HG03558 (cell line): ENCODE data around the gene GABRR3.

ENCODE experiments used
- ATAC-seq: cut with Tn5 transposase; IDR thresholded peaks from one replicate; pipeline ENCODE4 v1.9.1; 2021; ENCODE audit warnings: moderate number of reproducible peaks; ENCODE audit not compliant: unreplicated experiment; ENCODE audit errors: extremely low read depth

The GABRR3 gene

DNA sequence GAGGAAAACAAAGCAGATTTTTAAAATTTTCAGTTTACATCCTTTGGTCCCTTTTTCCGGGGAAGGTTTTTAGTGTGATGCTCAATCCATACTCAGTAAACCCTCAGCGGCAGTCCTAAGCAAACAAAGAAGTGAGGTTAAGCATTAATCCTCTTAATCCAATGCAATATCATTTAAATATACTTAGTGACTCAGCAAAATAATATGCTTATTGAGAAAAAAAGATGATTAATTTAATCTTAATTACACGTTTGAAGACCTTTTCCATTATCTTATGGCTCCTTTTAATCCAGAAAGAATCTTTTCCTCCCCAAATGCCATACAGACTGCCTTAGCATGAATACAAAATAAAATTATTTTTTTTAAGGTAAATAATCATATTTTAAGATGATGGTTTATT is at the start of gene GABRR3:
GABRR3 (minus strand) TSS at position 108 of the 400 bp plus-strand sequence. CDS start 328 bp downstream, outside the sequence.
- ATAC-seq, result no peak

DNA sequence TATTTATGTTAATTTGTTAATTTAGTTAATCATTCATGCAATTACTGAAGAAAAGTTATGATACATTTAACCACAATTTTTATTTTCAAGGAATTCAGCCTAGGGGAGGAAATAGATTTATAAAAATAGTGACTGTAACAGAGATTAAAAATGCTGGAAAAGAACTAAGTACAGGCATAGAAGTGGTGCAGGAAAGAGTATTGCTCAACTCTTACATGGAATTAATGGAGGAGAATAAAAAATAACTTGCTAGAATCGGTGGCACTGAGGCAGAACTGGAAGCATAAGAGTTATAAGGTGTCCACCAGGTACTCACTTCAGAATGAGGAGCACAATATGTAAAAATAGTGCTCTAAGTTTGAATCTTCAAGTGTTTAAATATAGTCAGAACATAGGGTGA is 38.4 kb upstream of the GABRR3 start:
- no peak for ATAC-seq

DNA sequence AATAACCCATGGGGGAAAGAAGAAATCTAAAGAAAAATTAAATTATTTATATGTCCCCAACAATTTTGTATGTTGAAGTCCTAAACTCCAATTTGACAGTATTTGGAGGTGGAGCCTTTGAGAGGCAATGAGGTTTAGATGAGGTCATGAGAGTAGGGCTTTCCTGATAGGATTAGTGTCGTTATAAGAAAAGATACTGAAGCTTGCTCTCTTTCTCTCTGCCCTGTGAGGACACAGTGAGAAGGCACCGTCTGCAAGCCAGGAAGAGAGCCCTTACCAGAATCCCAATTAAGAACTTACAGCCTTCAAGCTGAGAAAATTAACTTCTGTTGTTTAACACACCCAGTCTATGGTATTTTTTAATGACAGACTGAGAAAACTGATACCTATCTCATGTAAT is 35.7 kb upstream of the GABRR3 start:
- ATAC-seq, result no peak

DNA sequence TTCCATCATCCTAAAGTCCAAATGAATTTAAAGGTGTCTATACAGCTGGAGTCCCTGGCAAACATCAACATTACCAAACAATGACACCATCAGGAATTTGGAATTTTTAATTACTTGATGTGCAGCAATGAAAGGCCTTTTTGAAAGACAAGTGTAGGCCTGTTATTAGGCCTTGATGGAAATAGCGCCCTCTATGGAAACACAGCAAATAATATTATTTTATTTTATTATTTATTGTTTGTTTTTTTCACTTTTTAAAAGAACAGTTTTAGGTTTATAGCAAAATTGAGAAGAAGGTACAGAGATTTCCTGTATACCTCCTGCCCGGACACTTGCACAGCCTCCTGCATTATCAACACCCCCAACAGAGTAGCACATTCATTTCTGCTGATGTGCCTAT is 33.7 kb upstream of the GABRR3 start:
- no peak for ATAC-seq

DNA sequence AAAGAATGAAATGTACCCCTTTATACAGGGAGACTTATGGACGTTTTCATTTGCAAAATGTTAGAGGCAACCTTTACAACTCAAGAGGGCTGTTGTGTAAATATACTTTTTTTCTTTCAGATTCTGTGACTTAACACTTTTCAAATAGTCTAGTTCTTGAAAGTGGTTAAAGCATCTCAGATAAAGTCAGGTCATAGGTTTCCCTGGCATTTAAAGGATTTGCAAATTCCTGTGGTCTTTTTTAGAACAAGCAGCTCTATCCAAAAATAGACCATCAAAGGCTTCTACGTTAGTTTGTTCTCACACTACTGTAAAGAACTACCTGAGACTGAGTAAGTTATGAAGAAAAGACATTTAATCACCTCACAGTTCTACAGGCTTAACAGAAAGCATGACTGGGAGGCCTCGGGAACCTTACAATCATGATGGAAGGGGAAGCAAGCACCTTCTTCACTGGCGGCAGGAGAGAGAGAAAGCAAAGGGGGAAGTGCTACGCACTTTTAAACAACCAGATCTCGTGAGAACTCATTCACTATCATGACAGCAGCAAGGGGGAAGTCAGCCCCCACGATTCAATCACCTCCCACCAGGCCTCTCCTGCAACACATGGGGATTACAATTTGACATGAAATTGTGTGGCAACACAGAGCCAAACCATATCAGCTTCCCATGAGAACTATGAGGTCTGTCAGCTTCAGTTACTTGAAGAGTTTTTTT is 23.3 kb upstream of the GABRR3 start:
- no peak for ATAC-seq

DNA sequence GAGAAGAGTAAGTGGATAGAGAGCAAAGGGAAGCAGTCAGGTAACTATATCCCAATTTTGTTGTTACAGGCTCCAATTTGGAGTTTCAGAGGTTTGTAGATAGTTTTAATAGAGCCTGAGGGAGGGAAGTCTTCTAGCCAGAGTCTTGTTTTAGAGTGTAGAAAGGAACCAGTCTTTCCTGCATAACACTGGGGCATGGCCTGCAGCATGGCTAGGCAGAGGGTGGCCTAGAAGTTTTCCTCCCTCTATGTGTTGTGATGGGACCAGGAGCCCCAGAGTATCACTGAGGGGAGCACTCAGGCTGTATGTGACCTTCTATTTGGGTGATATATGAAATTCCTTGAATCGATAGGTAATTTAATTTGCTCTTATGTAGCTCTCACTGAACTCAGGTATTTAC is 22.5 kb upstream of the GABRR3 start:
- no peak for ATAC-seq

DNA sequence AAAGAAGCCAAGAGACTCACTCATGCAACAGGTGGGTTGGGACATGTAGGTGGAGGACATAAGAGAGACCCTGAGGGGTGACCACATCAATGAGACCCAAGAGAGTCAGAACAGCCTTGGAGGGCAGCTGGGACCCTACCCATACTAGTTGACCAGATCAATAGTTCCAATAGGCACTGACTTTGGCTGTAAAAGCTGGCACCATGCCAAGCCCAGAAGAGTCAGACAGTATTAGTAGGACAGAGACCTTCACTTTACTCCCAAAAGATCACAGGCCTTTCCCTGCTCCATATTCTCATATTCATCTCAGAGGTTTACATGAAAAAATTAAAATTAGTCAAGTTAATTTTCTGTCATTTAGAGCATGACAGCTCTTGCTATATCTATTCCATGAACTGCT is 20.9 kb upstream of the GABRR3 start:
- ATAC-seq, result no peak

DNA sequence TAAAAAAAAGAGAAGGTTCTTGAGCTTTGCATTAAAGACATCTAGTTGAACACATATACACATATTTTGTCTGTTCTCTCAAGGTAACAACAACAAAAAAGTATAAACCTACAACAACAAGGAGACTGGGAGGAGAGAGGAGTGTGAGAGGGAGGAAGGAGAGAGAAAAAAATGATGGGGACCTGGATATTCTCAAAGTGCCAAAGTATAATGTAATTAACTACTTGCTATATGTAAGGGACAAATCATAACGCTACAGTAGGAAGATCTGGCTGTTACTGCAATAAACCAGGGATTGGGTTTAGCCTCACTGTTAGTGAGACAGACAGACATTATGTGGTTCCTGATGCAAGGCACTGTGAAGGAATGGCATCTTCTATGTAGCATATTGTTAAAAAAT is 14.2 kb upstream of the GABRR3 start:
- ATAC-seq, result no peak

DNA sequence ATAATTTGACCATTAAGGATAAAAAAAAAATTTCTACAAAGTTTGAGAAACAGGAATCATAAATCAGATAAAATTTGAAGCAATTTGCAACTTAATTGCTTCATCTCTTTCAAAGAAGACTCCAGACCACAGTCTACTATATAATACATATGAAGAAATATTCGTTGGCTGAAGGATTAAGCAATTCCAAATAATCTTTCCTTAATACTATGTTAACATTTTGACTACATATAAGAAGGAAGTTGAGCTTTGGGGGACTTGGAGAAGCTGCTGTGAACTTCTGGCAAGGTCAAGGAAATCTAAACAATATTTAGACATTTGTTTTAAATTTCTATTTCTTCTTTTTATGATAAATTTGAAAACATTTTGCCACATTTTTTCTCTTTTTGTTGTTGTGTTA is 13.5 kb upstream of the GABRR3 start:
- no peak for ATAC-seq

DNA sequence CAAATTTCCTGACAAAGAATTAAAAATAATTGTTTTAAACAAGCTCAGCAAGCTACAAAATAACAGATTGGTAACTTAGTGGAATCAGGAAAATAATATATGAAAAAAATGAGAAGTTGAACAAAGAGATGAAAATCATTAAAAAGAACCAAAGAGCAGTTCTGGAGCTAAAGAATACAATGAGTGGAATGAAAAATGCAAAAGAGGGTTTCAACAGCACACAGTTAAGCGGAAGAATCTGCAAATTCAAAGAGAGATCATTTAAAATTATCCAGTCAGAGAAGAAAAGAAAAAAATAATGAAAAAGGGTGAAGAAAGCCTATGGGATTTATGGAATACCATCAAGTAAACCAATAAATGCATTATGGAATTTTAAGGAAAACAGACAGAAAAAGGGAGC is 6.2 kb upstream of the GABRR3 start:
- no peak for ATAC-seq

DNA sequence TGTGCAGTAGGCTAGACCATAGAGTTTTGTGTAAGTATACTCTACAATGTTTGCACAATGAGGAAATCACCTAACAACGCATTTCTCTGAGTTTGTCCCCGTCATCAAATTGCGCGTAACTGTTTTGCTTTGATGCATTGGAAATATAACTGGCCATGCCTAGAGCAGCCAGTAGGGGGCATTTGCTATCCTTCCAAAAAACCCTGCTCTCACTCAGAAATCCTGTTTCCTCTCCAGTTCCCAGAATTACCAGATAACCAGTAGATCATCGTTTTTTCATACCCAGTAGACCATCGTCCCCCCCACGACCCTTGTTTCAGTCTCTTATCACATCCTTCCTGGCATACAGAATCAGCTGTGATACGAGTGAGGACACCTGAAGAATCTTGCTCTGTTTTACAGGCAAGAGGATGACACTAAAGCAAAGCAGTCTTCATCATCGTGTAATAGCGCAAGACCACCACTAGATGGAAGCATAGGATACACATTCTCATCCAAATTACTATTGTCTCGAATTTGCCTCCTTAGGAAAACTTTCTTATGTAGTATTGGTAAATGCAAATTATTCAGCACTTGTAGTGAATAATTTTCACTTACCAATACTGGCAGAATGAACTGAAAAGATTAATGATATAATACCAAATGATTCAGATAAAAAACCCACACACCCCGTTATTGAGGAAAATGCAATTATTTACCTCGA is 4.4 kb upstream of the GABRR3 start:
- peak; percentile 88 for ATAC-seq

DNA sequence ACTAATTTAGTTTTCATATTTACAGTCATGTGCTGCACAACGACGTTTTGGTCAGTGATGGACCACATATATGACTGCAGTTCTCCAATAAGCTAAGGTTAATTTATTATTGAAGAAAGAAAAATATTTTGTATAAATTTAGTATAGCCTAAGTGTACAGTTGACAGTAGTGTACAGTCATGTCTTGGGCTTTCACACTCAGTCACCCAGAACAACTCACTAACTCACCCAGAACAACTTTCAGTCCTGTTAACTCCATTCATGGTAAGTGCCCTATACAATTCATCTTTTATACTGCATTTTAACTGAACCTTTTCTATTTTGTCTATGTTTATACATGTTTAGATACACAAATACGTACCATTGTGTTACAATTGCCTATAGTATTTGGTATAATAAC is 3.8 kb upstream of the GABRR3 start:
- ATAC-seq, result no peak

DNA sequence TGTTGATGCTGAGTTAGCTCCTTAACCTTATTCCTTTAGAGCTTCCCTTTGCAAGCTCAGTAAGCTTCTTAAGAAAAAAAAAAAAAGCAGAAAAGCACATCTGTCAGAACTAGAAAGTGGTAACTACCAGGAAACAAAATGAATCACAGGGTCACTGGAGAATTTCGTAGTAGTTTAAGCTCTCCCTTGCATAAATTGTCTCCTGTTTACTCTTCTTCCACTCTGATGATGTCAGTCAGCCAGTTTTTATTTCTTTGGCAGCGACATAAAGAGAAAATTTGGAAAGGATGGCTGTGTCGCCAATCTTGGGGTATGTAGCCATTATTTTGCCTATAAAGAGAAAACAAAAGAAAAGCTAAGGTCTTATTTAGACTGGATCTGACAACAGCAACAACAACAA is 3.2 kb upstream of the GABRR3 start:
- ATAC-seq, result no peak

DNA sequence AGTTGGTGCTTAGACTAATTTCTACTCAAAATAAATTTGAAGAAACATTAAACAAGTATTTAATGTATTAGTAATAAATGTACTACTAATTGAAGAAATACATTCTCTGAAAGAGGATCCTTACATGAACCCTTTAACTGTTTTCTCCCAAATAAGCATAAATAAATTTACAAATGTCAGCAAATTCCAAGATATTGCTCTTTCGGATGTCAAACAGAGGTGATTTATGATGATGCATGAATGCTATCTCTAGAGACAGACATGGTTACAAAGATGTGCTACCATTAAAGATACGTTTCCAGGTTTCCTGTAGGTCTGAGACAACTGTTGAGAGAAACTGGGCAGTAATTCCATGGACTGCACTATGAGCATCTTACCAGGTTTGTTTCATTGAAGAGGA is 629 bp downstream of the GABRR3 start:
- no peak for ATAC-seq

DNA sequence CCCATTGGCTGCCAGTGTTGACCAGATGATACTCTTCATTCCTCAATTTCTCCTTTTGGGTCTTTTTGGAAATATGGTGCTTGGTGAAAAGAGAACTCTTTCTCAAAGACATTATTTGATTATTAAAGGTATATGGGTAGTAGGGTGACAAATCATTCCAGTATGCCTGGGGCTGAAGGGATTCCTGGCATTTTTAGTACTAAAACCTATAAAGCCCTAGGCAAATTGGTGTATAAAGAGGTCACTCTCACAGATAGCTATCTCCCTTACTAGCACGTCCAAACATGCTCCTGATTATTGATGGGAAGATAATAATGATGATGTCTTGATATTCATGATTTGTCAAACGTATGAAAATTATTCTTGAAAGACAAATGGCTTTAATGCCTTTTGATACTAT is 1.1 kb downstream of the GABRR3 start:
- ATAC-seq, result no peak

DNA sequence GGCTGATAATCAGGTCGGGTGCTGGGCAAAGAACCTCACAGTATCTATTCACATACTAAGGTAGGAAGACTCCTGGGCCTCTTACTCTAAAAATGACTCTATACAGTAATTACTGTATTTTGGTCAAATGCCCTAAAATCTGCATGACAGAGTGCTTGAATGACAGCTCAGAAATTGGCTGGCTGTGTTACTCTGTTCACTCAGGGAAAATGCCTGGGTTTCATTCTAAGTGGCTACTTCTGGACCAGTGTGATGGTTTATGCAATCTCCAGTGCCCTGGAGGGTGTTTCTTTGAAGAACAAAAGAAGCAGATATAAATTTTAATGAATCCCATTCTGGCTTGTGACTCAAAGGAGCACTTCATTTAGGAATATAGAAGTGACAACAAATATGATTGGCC is 2.2 kb downstream of the GABRR3 start:
- no peak for ATAC-seq

DNA sequence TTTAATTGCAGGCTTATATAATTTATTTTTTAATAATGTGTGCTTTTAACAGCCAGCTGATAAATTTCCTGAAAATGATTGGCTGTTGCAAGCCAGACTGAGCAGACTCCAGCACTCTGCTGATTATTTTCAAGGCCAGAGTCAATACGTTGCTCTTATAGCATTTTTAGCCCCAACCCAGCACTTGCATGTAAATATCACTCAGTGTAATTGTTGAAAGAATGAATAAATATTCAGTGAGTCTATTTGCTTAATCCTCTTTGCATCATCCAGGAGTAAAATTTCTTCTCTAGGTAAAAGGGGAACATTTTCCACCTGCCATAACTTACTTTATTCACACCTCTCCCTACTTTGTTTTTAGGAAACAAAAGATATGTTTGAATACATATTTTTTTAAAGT is 2.9 kb downstream of the GABRR3 start:
- no peak for ATAC-seq

DNA sequence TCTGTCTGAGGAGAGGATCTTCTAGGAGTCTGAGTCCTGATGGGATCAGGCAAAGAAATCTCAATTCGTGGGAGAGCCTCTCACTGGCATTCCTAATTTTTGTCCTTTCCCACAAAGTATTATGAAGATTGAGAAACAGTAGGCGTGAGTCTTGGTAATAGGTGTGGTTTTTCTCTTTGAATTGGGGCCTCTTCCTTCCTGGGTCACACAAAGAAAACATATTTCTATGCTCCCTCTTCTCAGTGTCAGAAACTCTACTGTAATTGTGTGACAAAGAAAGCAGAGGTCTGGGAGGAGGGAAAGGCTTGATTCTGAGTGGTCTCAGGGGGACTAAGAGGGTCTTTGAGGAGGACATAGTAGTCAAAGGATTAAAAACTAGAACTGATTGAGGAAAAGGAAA is 6.0 kb downstream of the GABRR3 start:
- ATAC-seq, result no peak

DNA sequence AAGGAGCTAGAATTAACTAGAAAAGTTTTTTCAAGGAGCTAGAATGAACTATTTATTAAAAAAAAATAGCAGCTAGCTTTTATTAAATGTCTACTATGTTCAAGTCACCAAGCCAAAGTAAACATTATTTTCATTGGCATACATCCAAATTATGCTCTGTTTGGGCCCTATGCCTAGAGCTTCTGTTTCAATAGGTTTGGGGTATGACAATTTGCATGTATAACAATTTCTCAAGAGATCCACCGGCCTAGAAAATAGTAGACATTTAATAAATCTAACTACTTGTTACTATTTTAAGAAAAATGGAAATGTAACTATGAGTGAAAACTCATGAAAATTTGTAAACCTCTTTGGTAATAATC is 8.0 kb downstream of the GABRR3 start:
- no peak for ATAC-seq

DNA sequence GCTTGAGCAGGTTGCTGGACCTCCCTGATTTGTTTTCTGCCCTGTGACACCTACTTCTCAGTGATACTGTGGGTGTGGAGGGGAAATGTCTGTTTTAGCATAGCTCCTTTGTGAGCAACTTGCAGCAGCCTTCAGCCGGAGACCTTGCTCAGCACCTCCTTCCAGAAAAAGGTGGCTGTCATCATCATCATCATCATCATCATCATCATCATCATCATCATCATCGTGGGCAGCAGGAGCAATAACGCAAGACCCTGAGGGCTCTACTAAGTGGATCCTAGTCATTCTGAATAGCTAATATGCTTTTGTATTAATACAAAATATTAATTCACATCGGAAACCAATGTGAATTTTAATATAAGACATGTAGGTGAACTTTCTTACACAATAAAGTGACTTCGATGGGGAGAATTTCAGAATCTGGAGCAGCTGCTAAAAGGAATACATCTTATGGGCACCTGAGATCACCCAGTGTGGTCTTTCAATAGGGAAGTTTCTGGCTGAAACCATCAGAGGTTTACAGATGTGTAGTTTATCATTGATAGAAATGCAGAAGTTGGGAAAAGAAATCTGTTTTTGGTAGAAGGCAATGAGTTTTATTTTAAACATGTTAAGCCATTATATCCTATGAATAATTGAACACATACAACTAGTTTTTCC is 8.6 kb downstream of the GABRR3 start:
- no peak for ATAC-seq

DNA sequence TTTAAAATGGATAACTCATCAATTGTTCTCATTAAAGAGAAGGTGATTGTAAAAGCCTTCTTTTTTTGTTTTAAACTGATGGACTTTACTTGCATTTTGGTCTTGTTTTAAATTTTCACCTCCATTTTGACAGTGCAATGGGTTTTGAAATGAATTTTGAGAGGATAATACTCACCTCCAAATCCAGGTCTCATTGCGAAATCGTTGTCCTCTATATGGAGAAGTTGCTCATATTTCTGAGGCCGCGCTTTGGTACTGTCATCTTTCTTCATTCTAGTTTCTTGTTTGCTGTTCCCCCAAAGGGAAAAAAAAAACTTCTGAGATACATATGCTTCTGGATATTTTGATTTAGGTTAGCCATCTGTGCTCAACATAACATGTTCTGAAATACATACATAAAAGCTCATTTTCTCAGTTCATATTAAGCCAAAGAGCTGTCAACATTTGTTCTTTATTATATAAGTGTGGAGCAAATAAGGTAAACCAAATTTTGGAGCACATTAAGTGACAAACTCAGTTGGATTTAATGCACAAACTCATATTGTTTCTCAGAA is 9.6 kb downstream of the GABRR3 start:
- ATAC-seq, result no peak
